WI38 (cell line): ENCODE data around the gene DDI2.

Experiments
- H3K4me3 ChIP-seq: 2 replicates; pipeline ENCODE4 v1.5.1; 2011; ENCODE audit warnings: low read depth, mild to moderate bottlenecking, control low read depth, low read length
- CTCF ChIP-seq: IDR thresholded peaks from 2 replicates; pipeline ENCODE4 v1.5.1; 2012; ENCODE audit warnings: low read depth, mild to moderate bottlenecking, control low read depth, low read length

The DDI2 gene

GRCh38 chr1:15627343-15627988 is 10.2 kb downstream of the DDI2 start:
- H3K4me3 ChIP-seq: no peak overlapping the region
- TF ChIP-seq CTCF: no peak

- no peak for TF ChIP-seq CTCF
- H3K4me3 ChIP-seq: no peak overlapping the region
Measured at GRCh38 chr1:15628003-15628402, 10.7 kb downstream of the DDI2 start.

GRCh38 chr1:15633756-15634420 is 16.6 kb downstream of the DDI2 start:
- no peak for TF ChIP-seq CTCF
- no peak overlapping the region for H3K4me3 ChIP-seq

- no peak overlapping the region for H3K4me3 ChIP-seq
- no peak for TF ChIP-seq CTCF
Measured at GRCh38 chr1:15636436-15636835, 19.2 kb downstream of the DDI2 start.

- no peak for TF ChIP-seq CTCF
- H3K4me3 ChIP-seq: no peak overlapping the region
Measured at GRCh38 chr1:15637826-15638225, 20.6 kb downstream of the DDI2 start.

- no peak for TF ChIP-seq CTCF
- H3K4me3 ChIP-seq: no peak overlapping the region
Measured at GRCh38 chr1:15639262-15639661, 22.0 kb downstream of the DDI2 start.

- no peak for TF ChIP-seq CTCF
- no peak overlapping the region for H3K4me3 ChIP-seq
Measured at GRCh38 chr1:15639931-15640330, 22.7 kb downstream of the DDI2 start.
